Tibial artery (tissue), 4 donors: Measurements from ENCODE around the gene DIRAS1.

Experiments used
- DNase-seq, 2 donors: peaks; one replicate each; pipeline ENCODE4 v3.0.0-alpha.2; 2019
- H3K27ac ChIP-seq, 2 donors: fragments of 200-600 bp; sonication (generic) in 1 of 2; 1 replicate in 1 of 2; 2 replicates in 1 of 2; pipeline ENCODE4 v1.5.1; 2018 to 2019; ENCODE audit warnings: mild to moderate bottlenecking in 1 of 2
- H3K27me3 ChIP-seq, 2 donors: fragments of 200-600 bp; sonication (generic) in 1 of 2; one replicate each; pipeline versions ENCODE4 v1.5.1 to v1.6.0; 2016 to 2019
- H3K36me3 ChIP-seq, 3 donors: fragments of 200-600 bp; sonication (generic) in 2 of 3; one replicate each; pipeline ENCODE4 v1.5.1; 2016 to 2019; ENCODE audit warnings: mild to moderate bottlenecking in 2 of 3
- H3K4me1 ChIP-seq, 4 donors: fragments of 200-600 bp; sonication (generic) in 2 of 4; 1 replicate in 3 of 4; 2 replicates in 1 of 4; pipeline ENCODE4 v1.5.1; 2016 to 2019
- H3K4me3 ChIP-seq, 2 donors: fragments of 200-600 bp; sonication (generic) in 1 of 2; 1 replicate in 1 of 2; 2 replicates in 1 of 2; pipeline ENCODE4 v1.5.1; 2018 to 2019; ENCODE audit warnings: mild to moderate bottlenecking in 2 of 2
- H3K9me3 ChIP-seq, 3 donors: fragments of 200-600 bp; sonication (generic) in 1 of 3; one replicate each; pipeline ENCODE4 v1.5.1; 2016 to 2019
- CTCF ChIP-seq, 2 experiments: fragments of 200-600 bp in 1 of 2; fragments of 450-650 bp in 1 of 2; IDR thresholded peaks; one replicate each; pipeline ENCODE4 v1.5.1; 2017 to 2019; ENCODE audit warnings: antibody characterized with exemption in 2 of 2, mild to moderate bottlenecking in 1 of 2, moderate library complexity in 1 of 2
- intact Hi-C: fragments of 100-400 bp; cut with DNase I; formaldehyde crosslinking; loops from one replicate; pipeline ENCODE4 v1.15.0; 2023; ENCODE audit warnings: low total_unique reads

The DIRAS1 gene

GRCh38 chr19:2756921-2757881, 36.0 kb upstream of the DIRAS1 start:
- H3K9me3 ChIP-seq, result no peaks in the 10 kb centered on the region
- no peak overlapping the region for H3K27ac ChIP-seq
- no peak overlapping the region for H3K4me3 ChIP-seq
- no peak for TF ChIP-seq CTCF (IDR thresholded peaks at IDR 0.05)
- peaks cover 61 to 92% (median 70%) of the 10 kb centered on the region in 3 donors for H3K36me3 ChIP-seq
- intact Hi-C loops, result no loop called here
- H3K27me3 ChIP-seq, result no peaks in the 10 kb centered on the region
- no peaks in the 10 kb centered on the region for H3K4me1 ChIP-seq
- no peak for DNase-seq

- no peaks in the 10 kb centered on the region for H3K9me3 ChIP-seq
- no peaks in the 10 kb centered on the region for H3K4me1 ChIP-seq
- intact Hi-C loops, result no loop called here
- no peak for TF ChIP-seq CTCF (IDR thresholded peaks at IDR 0.05)
- H3K27ac ChIP-seq, result no peak overlapping the region
- peaks cover 55 to 85% (median 66%) of the 10 kb centered on the region in 3 donors for H3K36me3 ChIP-seq
- H3K4me3 ChIP-seq, result no peak overlapping the region
- no peak for DNase-seq
- H3K27me3 ChIP-seq, result no peaks in the 10 kb centered on the region
These were observed 35.3 kb upstream of the DIRAS1 start for GRCh38 chr19:2756477-2756876.

GRCh38 chr19:2755811-2756210, 34.6 kb upstream of the DIRAS1 start:
- no peak for DNase-seq
- peaks cover 49 to 78% (median 59%) of the 10 kb centered on the region in 3 donors for H3K36me3 ChIP-seq

GRCh38 chr19:2755448-2755705, 34.2 kb upstream of the DIRAS1 start:
- no peaks in the 10 kb centered on the region for H3K9me3 ChIP-seq
- H3K27me3 ChIP-seq, result no peaks in the 10 kb centered on the region
- peaks cover 44 to 74% (median 55%) of the 10 kb centered on the region in 3 donors for H3K36me3 ChIP-seq
- no peak overlapping the region for H3K4me3 ChIP-seq
- intact Hi-C loops, result no loop called here
- TF ChIP-seq CTCF (IDR thresholded peaks at IDR 0.05), result no peak
- no peak for DNase-seq
- H3K27ac ChIP-seq, result no peak overlapping the region
- H3K4me1 ChIP-seq, result no peaks in the 10 kb centered on the region

More at GRCh38 chr19:2755811-2756210, 34.6 kb upstream of the DIRAS1 start:
- Histone ChIP-seq H3K27me3 (no peaks in the 10 kb centered on the region), H3K27ac (no peak overlapping the region), H3K4me1 (no peaks in the 10 kb centered on the region), H3K9me3 (no peaks in the 10 kb centered on the region), H3K4me3 (no peak overlapping the region)
- TF ChIP-seq CTCF (IDR thresholded peaks at IDR 0.05), result no peak
- intact Hi-C loops, result no loop called here

- no peak for DNase-seq
- Histone ChIP-seq H3K4me1 (no peaks in the 10 kb centered on the region), H3K27ac (no peak overlapping the region), H3K4me3 (no peak overlapping the region), H3K27me3 (no peaks in the 10 kb centered on the region), H3K36me3 (peaks cover 41 to 70% (median 54%) of the 10 kb centered on the region in 3 donors), H3K9me3 (no peaks in the 10 kb centered on the region)
- TF ChIP-seq CTCF (IDR thresholded peaks at IDR 0.05), result no peak
- intact Hi-C loops, result no loop called here
These were observed 33.7 kb upstream of the DIRAS1 start for GRCh38 chr19:2754659-2755447.
